ENCODE data around the gene FASN.

DNA sequence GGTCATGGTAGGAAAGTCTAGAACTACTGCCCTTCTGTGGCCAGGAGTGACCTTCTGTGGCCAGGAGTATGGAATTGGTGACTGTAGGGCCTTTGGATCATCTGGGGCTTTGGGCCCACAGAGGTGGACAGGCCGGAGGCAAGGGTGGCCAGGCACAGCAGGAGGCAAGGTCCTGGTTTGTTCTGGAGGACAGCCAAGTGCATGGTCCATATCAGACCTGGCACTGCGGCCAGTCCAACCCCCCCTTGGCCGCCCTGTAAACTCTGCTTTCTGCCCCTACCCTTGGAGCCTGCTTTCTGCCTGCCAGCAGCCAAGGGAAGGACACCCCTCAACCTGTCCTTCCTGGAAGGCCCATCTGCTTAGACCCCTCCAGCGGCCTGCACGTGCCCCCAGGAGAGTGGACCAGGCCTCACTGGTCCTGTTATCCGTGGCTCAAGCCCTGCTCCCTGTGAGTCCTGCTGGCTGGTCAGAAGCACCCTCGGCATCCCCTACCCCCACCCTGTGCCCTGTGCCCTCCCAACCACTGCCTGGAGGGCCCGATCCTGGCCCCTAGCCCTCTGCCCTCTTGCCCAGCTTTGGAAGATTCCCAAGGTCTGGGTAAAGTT lies 58.2 kb downstream of the FASN start:
- TF ChIP-seq, protein P1, sequence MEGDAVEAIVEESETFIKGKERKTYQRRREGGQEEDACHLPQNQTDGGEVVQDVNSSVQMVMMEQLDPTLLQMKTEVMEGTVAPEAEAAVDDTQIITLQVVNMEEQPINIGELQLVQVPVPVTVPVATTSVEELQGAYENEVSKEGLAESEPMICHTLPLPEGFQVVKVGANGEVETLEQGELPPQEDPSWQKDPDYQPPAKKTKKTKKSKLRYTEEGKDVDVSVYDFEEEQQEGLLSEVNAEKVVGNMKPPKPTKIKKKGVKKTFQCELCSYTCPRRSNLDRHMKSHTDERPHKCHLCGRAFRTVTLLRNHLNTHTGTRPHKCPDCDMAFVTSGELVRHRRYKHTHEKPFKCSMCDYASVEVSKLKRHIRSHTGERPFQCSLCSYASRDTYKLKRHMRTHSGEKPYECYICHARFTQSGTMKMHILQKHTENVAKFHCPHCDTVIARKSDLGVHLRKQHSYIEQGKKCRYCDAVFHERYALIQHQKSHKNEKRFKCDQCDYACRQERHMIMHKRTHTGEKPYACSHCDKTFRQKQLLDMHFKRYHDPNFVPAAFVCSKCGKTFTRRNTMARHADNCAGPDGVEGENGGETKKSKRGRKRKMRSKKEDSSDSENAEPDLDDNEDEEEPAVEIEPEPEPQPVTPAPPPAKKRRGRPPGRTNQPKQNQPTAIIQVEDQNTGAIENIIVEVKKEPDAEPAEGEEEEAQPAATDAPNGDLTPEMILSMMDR (conservative IDR thresholded peaks at IDR 0.05), result no peak
- no peak for TF ChIP-seq ZFX (IDR thresholded peaks at IDR 0.05)
